T-helper 2 cell treated with Interferon-gamma antibody and Interleukin-4, amounts not matched to agents 100 ng/mL and 5 ng/mL, for 36 hours (primary cell): ENCODE results near the gene IQCF2. TPM values are rescaled to one million over a fixed set of nuclear protein-coding genes. Genes with fewer than 3 reads are reported as not detected.
"Not testable (repeated sequence)": the region's sequence is repeated elsewhere in the genome, so short reads cannot be mapped to it uniquely, and the experiment has no call there.

Experiments
- intact Hi-C: fragments of 100-400 bp; cut with micrococcal nuclease; formaldehyde crosslinking; loops from one replicate; pipeline ENCODE4 v1.15.1; 2023
- total RNA-seq: library from RNA; stranded (reverse); gene quantifications from 2 replicates; pipeline ENCODE4 v1.2.3, GENCODE V29; 2022

Gene IQCF2
- not detected in 2 replicates for total RNA-seq

GRCh38 chr3:51860703-51861665, at the start of gene IQCF2:
Gene IQCF2 (plus strand): TSS chr3:51861615. CDS start chr3:51861667, 52 bp downstream.
- intact Hi-C loops = no loop called here

- intact Hi-C loops = no loop called here
Observed at GRCh38 chr3:51813539-51813938, 47.9 kb upstream of the IQCF2 start.

GRCh38 chr3:51814034-51814433, 47.4 kb upstream of the IQCF2 start:
- intact Hi-C loops = no loop called here

GRCh38 chr3:51815614-51816013, 45.8 kb upstream of the IQCF2 start:
- intact Hi-C loops = no loop called here

- intact Hi-C loops = no loop called here
Observed at GRCh38 chr3:51816723-51817122, 44.7 kb upstream of the IQCF2 start.

- intact Hi-C loops = no loop called here
Observed at GRCh38 chr3:51817375-51817774, 44.0 kb upstream of the IQCF2 start.

DNA sequence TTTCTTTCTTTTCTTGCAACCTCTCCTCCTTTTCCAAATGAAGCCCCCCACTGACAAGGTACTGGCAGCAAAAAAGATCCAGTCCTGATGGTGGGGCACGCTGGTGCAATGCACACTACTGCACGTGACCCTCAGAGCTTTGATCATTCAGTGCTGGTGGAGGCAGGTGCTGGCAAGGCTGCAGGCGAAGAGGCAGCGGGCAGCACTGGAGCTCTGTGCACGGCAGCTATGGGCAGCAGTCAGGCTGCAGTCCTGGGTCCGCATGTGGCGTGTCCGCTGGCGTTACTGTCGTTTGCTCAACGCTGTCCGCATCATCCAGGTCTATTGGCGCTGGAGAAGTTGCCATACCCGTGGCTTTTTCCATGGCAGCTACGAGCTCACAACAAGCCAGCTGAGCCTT, 42.3 kb upstream of the IQCF2 start:
- intact Hi-C loops = no loop called here

GRCh38 chr3:51819709-51820406, 41.6 kb upstream of the IQCF2 start:
- intact Hi-C loops = no loop called here

- intact Hi-C loops = no loop called here
Observed at GRCh38 chr3:51828297-51828696, 33.1 kb upstream of the IQCF2 start.

- intact Hi-C loops = no loop called here
Observed at GRCh38 chr3:51830345-51830744, 31.1 kb upstream of the IQCF2 start.

GRCh38 chr3:51830836-51831385, 30.5 kb upstream of the IQCF2 start:
- intact Hi-C loops = no loop called here

- intact Hi-C loops = no loop called here
Observed at GRCh38 chr3:51836606-51837005, 24.8 kb upstream of the IQCF2 start.

DNA sequence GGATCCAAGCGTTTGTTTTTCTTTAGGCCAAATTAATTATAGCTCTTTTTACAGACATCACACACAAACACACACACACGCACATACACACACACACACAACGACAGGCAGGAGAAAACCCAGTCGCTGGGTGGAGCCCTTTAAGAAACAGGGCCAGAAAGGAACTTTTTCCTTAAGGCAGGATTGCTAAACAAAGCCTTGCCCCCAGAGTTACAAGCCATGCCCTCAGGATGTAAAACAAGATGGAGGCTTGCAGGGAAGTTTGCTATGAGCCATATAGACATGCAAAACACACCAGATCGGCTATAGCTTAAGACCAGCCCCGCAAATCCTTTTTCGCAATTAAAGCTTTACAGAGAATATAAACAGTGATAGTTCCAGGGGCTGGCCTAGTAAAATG, 16.3 kb upstream of the IQCF2 start:
- intact Hi-C loops = no loop called here

- intact Hi-C loops = not testable (repeated sequence)
Observed at GRCh38 chr3:51855411-51855810, 6.0 kb upstream of the IQCF2 start.

GRCh38 chr3:51862886-51863285, 1.5 kb downstream of the IQCF2 start:
- intact Hi-C loops = no loop called here

- intact Hi-C loops = not testable (repeated sequence)
Observed at GRCh38 chr3:51868896-51869295, 7.5 kb downstream of the IQCF2 start.

DNA sequence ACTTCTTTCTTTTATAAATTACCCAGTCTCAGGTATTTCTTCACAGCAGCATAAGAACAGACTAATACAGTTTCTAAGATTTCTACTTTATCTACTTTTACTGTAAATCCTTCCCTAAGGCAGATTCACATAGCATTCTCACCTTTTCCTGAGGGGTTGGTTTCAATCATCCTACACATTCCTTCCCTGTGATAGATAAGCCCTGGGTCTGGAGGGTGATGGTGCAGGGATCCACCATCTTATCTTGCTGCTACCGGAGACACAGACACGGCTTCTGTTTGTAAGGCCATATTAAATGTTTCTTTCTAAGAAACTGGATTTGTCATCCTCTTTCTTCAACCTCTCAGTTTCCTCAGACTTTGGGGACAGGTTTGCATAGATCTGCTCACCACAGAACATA, 7.9 kb downstream of the IQCF2 start:
- intact Hi-C loops = no loop called here

GRCh38 chr3:51873253-51873766, 11.9 kb downstream of the IQCF2 start:
- intact Hi-C loops = no loop called here

GRCh38 chr3:51873876-51874275, 12.5 kb downstream of the IQCF2 start:
- intact Hi-C loops = no loop called here

- intact Hi-C loops = no loop called here
Observed at GRCh38 chr3:51874411-51874810, 13.0 kb downstream of the IQCF2 start.

DNA sequence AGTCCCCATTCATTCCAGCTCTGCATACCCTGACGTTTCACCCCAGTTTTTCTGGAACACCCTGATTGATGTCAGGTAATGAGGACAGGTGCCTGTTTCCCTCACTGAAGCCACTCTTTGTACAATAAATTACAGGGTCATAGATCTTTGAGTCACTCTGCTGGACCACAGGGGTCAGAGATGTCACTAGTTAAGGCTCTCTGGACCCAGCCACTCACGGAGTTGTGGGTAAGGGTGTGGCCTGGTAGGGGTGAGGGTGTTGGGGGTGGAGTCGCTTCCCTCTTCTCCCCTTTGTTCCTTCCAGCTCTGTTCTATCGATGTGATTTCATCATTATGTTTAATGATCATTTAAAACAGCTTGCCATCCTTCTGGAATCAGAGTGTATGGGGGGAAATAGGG, 13.5 kb downstream of the IQCF2 start:
- intact Hi-C loops = no loop called here

DNA sequence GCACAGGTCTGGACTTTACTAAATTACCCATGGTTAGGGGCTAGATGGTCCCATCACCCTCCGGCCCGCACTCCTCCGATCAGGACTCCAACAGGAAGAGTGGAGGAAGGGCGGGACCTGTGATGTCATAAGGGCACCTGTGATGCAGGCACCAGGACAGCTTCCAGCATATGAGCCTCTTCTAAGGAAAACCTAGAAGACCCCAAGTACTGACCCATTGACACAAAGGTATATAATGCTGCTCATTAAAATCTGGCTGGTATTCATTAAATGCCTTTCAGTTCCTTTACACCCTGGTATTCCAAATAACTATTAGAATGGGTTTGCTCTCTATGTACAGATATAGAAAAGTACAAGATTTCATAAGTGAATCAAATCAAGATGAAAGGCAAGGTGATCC, 14.1 kb downstream of the IQCF2 start, which contains the start of gene IQCF5:
TSS of gene IQCF5 (minus strand) at position 101 of the 400 bp plus-strand sequence. CDS start at position 31, 70 bp downstream.
- intact Hi-C loops = no loop called here
